Suprapubic skin (tissue), 3 donors: Measurements from ENCODE around the gene KIF14.

Source experiments
- EP300 ChIP-seq: sonication (generic); formaldehyde crosslinking; IDR thresholded peaks from one replicate; pipeline ENCODE4 v1.6.1; 2017; ENCODE audit warnings: antibody characterized with exemption
- POLR2A ChIP-seq, 2 donors: fragments of 450-650 bp; IDR thresholded peaks; one replicate each; pipeline ENCODE4 v1.6.1; 2017; ENCODE audit warnings: antibody characterized with exemption in 2 of 2, mild to moderate bottlenecking in 2 of 2, moderate library complexity in 2 of 2
- TF ChIP-seq, protein P1 (sequence below), 2 donors: fragments of 200-600 bp in 1 of 2; fragments of 450-650 bp in 1 of 2; sonication (generic) in 1 of 2; IDR thresholded peaks; one replicate each; pipeline ENCODE4 v1.5.1; 2016 to 2019; ENCODE audit warnings: antibody characterized with exemption in 2 of 2, mild to moderate bottlenecking in 1 of 2, moderate library complexity in 1 of 2

DNA sequence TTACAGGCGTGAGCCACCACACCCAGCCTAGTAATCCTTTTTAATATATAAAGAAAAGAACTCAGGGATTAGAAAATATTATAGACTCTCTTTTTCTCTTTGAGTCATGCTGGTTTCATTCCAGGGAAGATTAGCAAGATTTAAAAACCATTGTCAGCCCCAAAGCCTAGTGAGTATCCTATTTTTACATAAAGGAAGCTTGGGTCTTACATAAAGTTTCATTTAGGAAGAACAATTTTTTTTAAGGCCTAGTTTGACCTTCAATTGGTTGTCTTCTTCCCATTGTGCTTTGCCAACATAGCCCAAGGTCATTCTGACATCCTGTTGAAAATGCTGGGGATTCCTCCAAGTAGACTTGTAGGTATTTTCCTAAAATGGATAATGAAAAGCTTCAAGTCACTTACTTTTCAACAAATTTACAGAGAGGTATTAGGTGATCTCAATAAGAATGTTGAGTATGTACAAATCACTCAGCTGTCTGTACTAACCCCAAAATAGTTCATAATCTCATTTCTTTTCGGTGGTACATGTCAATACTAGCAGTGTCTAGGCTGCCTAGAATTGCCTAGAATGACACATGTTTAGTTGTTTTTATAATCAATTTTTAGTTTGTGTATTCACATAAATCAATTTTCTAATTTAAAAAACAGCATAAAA lies 4.3 kb upstream of the KIF14 start:
- TF ChIP-seq POLR2A (IDR thresholded peaks at IDR 0.05) (no peak), EP300 (no peak)
- TF ChIP-seq, protein P1, sequence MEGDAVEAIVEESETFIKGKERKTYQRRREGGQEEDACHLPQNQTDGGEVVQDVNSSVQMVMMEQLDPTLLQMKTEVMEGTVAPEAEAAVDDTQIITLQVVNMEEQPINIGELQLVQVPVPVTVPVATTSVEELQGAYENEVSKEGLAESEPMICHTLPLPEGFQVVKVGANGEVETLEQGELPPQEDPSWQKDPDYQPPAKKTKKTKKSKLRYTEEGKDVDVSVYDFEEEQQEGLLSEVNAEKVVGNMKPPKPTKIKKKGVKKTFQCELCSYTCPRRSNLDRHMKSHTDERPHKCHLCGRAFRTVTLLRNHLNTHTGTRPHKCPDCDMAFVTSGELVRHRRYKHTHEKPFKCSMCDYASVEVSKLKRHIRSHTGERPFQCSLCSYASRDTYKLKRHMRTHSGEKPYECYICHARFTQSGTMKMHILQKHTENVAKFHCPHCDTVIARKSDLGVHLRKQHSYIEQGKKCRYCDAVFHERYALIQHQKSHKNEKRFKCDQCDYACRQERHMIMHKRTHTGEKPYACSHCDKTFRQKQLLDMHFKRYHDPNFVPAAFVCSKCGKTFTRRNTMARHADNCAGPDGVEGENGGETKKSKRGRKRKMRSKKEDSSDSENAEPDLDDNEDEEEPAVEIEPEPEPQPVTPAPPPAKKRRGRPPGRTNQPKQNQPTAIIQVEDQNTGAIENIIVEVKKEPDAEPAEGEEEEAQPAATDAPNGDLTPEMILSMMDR (IDR thresholded peaks at IDR 0.05), result no peak
